Measurements from ENCODE around the gene MAML2.

MAML2 gene

DNA sequence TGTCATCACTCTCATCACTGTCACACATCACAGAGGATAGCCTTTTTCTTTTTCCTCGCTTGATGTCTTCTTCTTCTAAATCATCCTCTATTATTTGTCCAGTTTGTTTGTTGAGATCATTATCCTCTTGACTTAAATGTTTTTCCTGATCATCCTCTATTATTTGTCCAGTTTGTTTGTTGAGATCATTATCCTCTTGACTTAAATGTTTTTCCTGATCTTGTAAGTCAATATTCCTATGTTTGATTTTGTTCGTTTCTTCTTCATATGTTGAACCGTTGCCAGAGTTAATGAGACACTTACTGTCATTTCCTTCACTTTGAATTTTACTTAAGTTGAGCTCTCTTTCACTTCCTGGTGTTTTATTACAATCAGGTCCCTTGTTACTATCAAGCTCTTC, 41.2 kb upstream of the MAML2 start:
- no peak overlapping the region for H3K27ac ChIP-seq
- TF ChIP-seq CTCF (conservative IDR thresholded peaks at IDR 0.05) (no peak), ZFX (IDR thresholded peaks at IDR 0.05) (no peak)

DNA sequence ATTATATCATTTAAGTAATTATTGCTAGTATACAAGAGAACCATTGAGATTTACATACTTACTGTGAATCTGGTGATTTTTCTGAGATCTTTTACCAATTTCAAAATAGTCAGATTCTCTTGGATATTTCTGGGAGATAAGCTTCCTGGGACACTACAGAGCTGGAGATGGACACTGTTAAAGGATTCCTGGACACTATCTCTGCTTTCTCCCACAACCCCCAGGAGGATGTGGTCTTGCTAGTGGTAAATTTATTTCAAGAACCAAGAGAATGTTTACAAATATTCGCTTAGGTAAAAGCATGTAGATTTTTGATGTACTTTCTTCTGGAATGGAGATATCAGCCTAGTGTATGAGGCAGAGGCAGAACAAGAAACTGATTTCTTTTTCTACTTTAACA, 33.8 kb upstream of the MAML2 start:
- TF ChIP-seq ZFX (IDR thresholded peaks at IDR 0.05) (no peak), CTCF (conservative IDR thresholded peaks at IDR 0.05) (no peak)
- H3K27ac ChIP-seq: no peak overlapping the region

DNA sequence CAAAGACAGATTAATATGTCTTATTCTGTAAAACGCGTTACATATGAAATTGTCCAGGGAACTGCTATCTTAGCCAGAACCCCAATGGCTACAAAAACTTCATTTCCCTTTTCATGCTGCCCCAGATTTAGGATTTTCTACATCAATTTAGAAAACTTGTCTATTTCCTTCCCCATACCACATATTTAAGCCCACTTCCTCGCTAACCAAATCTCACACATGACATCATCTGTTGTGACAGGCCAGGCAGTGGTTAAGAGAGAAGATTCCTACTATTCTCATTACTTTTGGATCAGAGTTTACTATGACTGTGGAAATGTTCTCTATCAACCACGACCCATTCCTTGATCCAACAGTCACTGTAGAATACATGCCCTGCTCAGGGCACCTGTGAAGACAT, 30.8 kb upstream of the MAML2 start:
- H3K27ac ChIP-seq: no peak overlapping the region
- TF ChIP-seq ZFX (IDR thresholded peaks at IDR 0.05) (no peak), CTCF (conservative IDR thresholded peaks at IDR 0.05) (no peak)

DNA sequence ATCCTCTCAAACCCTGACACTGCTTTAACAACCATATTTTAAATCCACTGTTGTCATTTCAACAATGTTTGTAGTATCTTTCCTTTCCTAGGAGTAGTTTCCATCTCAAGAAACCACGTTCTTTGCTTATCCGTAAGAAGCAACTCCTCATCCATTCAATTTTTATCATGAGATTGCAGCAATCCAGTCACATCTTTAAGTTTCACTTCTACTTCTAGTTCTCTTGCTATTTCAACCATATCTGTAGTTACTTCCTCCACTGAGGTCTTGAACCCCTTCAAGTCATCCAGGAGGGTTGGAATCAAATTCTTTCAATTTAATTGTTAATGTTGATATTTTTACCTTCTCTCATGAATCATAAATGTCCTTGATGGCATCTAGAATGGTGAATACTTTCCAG, 24.3 kb upstream of the MAML2 start:
- TF ChIP-seq CTCF (conservative IDR thresholded peaks at IDR 0.05): no peak
- TF ChIP-seq ZFX (IDR thresholded peaks at IDR 0.05): no peak
- no peak overlapping the region for H3K27ac ChIP-seq

- no peak for TF ChIP-seq CTCF (conservative IDR thresholded peaks at IDR 0.05)
- TF ChIP-seq ZFX (IDR thresholded peaks at IDR 0.05): no peak
- H3K27ac ChIP-seq: no peak overlapping the region
Measured at GRCh38 chr11:96366024-96366423, 23.0 kb upstream of the MAML2 start.

DNA sequence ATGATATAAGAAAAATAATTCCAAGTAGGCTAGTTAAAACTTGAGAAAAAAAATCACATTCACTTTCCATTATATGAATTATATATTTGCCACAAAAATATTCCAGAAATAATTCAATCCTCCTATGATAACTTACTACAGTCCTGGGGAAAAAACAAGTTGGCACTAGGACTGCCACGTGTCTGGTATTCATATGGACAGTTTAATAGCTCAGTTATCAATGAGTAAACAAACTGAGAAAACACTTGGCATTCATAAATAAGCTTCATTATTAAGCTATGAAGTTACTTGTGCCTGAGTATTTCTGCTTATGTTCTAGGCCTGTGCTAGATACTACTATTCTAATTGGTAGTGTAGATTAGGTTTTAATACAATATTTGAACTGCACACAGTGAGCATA, 22.5 kb upstream of the MAML2 start:
- H3K27ac ChIP-seq: no peak overlapping the region
- TF ChIP-seq ZFX (IDR thresholded peaks at IDR 0.05) (no peak), CTCF (conservative IDR thresholded peaks at IDR 0.05) (no peak)

DNA sequence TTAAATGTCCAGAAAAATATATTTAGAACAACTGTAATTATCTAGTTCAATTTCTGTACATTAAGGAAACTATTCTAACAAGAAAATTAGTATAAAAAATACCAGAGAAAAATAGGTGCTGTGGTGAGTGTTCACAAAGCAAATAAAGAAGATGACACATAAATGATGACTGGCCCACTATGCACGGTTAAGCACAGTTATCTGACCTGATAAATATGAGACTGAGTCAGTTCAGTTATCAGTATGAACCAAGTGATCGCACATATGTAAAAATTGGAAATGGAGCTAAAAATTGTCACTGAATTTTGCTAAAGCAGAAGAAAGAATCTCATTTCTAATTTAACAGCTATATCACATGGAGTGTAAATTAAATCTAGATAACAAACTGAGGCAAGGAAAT, 18.8 kb upstream of the MAML2 start:
- no peak overlapping the region for H3K27ac ChIP-seq
- no peak for TF ChIP-seq CTCF (conservative IDR thresholded peaks at IDR 0.05)
- no peak for TF ChIP-seq ZFX (IDR thresholded peaks at IDR 0.05)

All from C4-2B (cell line).